GM21360 (cell line): ENCODE results near the gene INHBA.

Experiments
- ATAC-seq: cut with Tn5 transposase; IDR thresholded peaks from one replicate; pipeline ENCODE4 v1.9.1; 2021; ENCODE audit warnings: mild to moderate bottlenecking, moderate library complexity; ENCODE audit not compliant: unreplicated experiment

INHBA gene

DNA sequence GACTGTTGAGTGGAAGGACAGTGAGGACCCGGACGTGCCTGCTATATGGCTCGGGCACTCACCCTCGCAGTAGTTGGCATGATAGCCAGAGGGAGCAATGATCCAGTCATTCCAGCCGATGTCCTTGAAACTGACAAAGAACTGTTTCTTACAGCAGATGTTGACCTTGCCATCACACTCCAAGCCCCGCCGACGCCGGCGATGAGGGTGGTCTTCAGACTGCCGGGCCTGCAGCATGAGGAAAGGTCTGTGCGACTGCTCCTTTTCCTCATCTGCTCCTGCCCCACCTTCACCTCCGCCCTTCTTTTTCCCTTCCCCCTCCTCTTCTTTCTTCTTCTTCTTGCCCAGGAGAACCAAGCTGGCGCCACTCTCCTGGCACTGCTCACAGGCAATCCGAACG lies 13.1 kb downstream of the INHBA start:
- ATAC-seq: no peak

- ATAC-seq: no peak
Measured at GRCh38 chr7:41688906-41689305, 14.0 kb downstream of the INHBA start.

DNA sequence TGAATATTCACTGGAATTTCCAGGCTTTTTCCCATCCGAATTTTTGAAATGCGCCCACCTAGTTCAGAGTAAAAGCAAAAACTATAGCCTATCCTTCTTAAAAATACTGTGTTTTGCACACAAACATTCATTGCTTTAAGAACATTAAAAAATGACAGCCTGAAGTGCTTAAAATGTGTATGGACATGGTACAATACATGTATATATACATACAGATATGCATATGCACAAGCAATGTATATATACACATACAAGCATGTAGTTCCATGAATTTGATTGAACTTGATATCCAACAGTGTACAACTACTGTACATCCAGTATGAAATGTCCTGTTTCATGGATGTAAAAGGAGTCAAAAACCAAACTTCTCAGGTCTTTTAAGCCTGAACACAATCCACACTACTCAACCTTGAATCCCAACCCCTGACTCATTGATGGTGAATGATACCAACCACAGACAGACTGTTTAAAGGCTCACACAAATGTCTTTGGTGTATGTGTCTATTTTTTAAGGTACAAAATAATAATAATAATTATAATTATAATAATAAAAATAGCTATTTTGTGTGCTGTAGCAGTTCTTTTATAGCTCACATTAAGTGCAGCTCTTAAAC lies 14.8 kb downstream of the INHBA start:
- no peak for ATAC-seq

GRCh38 chr7:41685684-41686083 lies 17.2 kb downstream of the INHBA start:
- ATAC-seq: no peak

DNA sequence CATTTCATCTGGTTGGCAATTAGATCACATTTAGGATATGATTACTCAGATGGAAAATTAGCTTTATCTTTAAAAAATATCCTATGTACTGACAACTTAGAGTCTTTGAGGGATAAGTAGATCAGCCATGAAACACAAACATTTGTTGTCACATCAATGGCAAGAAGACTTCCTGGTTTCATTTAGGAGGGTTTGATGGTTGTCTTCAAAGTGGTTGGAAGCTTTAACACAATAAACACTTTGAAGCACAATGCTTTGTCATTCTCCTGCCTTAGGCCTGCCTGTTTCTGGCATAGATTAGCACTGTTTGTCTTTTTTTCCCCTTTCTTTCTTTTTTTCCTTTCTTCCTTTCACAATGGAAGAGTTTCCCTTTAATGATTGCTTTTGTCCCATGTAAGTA lies 20.5 kb downstream of the INHBA start:
- ATAC-seq: no peak

GRCh38 chr7:41679566-41679965 lies 23.3 kb downstream of the INHBA start:
- no peak for ATAC-seq

GRCh38 chr7:41674505-41675023 lies 28.3 kb downstream of the INHBA start:
- no peak for ATAC-seq

- ATAC-seq: no peak
Measured at GRCh38 chr7:41661596-41661995, 41.3 kb downstream of the INHBA start.

DNA sequence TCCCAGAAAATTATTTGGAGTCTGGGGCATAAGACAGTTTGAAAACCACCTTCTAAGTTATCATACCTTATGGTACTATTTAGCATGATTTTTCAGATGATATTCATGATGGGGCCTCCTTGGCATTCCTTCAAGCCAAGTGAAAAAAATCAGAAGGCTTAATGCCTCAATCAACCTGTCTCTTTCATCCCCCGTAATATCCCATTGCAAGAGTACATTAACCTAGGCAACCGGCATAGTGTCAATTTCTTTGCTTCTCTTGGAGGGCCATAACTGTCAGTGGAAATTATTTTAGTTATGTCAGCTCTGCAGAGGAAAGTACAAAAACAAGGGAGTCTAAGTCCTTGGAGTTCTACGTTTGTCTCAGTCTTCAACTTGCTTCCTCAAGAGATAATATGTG lies 43.4 kb downstream of the INHBA start:
- no peak for ATAC-seq

- ATAC-seq: no peak
Measured at GRCh38 chr7:41656366-41656765, 46.5 kb downstream of the INHBA start.

GRCh38 chr7:41655426-41655825 lies 47.5 kb downstream of the INHBA start:
- no peak for ATAC-seq

DNA sequence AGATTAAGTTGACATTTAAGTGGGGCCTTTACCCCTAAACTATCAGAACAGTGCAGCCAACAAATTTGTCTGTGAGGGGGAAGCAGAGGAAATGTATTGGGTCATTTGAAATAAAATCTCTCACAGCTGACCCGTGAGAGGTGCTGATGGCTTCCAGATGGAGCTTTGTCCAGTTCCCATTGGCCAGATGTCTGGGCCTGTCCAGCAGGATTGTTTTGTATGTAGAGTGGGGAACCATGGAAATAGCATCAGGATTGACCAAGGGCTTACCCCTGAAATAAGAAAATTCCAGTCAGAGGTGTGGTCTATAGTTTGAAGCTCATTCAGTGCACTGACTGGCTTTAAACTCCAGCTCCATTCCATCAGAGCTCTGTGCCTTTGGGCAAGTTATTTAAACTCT lies 50.6 kb downstream of the INHBA start:
- ATAC-seq: no peak

- no peak for ATAC-seq
Measured at GRCh38 chr7:41648501-41648900, 54.4 kb downstream of the INHBA start.

- no peak for ATAC-seq
Measured at GRCh38 chr7:41643616-41644015, 59.3 kb downstream of the INHBA start.

DNA sequence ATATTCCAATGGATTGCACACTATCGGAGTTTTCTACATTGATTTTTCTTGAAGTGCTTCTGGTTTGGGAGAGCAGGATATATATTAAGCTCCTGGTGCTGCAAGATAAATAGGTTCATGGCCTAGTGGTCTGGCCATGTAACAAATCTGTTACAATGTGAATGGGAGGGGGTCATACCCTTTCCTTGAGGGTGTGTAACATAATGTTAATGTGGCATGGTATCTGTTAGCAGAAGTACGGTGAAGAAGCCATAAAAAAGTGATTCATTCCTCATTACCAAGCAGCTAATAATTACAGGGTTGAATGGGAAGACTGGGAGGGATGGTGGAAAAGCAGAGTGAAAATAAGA lies 61.2 kb downstream of the INHBA start:
- no peak for ATAC-seq

GRCh38 chr7:41641011-41641664 lies 61.8 kb downstream of the INHBA start:
- no peak for ATAC-seq

- no peak for ATAC-seq
Measured at GRCh38 chr7:41640487-41640886, 62.4 kb downstream of the INHBA start.

- no peak for ATAC-seq
Measured at GRCh38 chr7:41637049-41637448, 65.8 kb downstream of the INHBA start.
